HG03175 (cell line): ENCODE results near the gene UBFD1.
"Not testable (repeated sequence)": the region's sequence is repeated elsewhere in the genome, so short reads cannot be mapped to it uniquely, and the experiment has no call there.

Experiments used
- ATAC-seq: cut with Tn5 transposase; IDR thresholded peaks from one replicate; pipeline ENCODE4 v1.9.1; 2021; ENCODE audit warnings: mild to moderate bottlenecking, moderate library complexity; ENCODE audit not compliant: unreplicated experiment

The UBFD1 gene

GRCh38 chr16:23564575-23565363, 7.2 kb downstream of the UBFD1 start:
- ATAC-seq: no peak

- ATAC-seq: no peak
Measured at GRCh38 chr16:23566724-23567123, 9.2 kb downstream of the UBFD1 start.

- no peak for ATAC-seq
Measured at GRCh38 chr16:23567602-23568001, 10.1 kb downstream of the UBFD1 start.

- no peak for ATAC-seq
Measured at GRCh38 chr16:23570992-23571632, 13.6 kb downstream of the UBFD1 start.

GRCh38 chr16:23571895-23572294, 14.4 kb downstream of the UBFD1 start:
- ATAC-seq: no peak

GRCh38 chr16:23572394-23572793, 14.9 kb downstream of the UBFD1 start:
- no peak for ATAC-seq

- ATAC-seq: no peak
Measured at GRCh38 chr16:23573817-23574216, 16.3 kb downstream of the UBFD1 start.

GRCh38 chr16:23575834-23576233, 18.3 kb downstream of the UBFD1 start:
- no peak for ATAC-seq

- no peak for ATAC-seq
Measured at GRCh38 chr16:23577493-23577892, 20.0 kb downstream of the UBFD1 start.

- no peak for ATAC-seq
Measured at GRCh38 chr16:23578101-23578830, 20.7 kb downstream of the UBFD1 start.

GRCh38 chr16:23579371-23579770, 21.8 kb downstream of the UBFD1 start:
- no peak for ATAC-seq

- ATAC-seq: no peak
Measured at GRCh38 chr16:23580391-23580790, 22.9 kb downstream of the UBFD1 start.

- no peak for ATAC-seq
Measured at GRCh38 chr16:23581764-23582163, 24.2 kb downstream of the UBFD1 start.

GRCh38 chr16:23583271-23583670, 25.7 kb downstream of the UBFD1 start:
- ATAC-seq: not testable (repeated sequence)

GRCh38 chr16:23584186-23585076, 26.9 kb downstream of the UBFD1 start:
- ATAC-seq: no peak

GRCh38 chr16:23587726-23588125, 30.2 kb downstream of the UBFD1 start:
- ATAC-seq: no peak

GRCh38 chr16:23590181-23590580, 32.7 kb downstream of the UBFD1 start:
- ATAC-seq: no peak

GRCh38 chr16:23594186-23594585, 36.7 kb downstream of the UBFD1 start:
- ATAC-seq: no peak

GRCh38 chr16:23595246-23595950, 37.9 kb downstream of the UBFD1 start:
- peak; percentile 23 for ATAC-seq
